ENCODE measurements around the gene SSTR5.

- no peak for TF ChIP-seq CTCF (IDR thresholded peaks at IDR 0.05; ENCODE audit: poor library complexity)
- TF ChIP-seq EZH2phosphoT487 (IDR thresholded peaks at IDR 0.05; ENCODE audit: low read depth, severe bottlenecking, unreplicated experiment), result no peak
- TF ChIP-seq EZH2 (IDR thresholded peaks at IDR 0.05; ENCODE audit: borderline replicate concordance), result no peak
Measured at GRCh38 chr16:1098266-1098991, 25.9 kb downstream of the SSTR5 start.

All from hepatocyte (in vitro differentiated cells).